HCT116 (cell line): ENCODE measurements around the gene SLC35A1. TPM values are rescaled to one million over a fixed set of nuclear protein-coding genes. Genes with fewer than 3 reads are reported as not detected.

Experiments
- ATAC-seq: fragments of 200-7000 bp; cut with Tn5 transposase; 2 replicates; pipeline ENCODE4 v1.9.1; 2020; ENCODE audit warnings: mild to moderate bottlenecking, moderate library complexity
- BruUV-seq: library from RNA; stranded (reverse); fragments of 400-500 nt; replicated peaks from 2 replicates; lab custom pipeline; 2021; lab: Mats Ljungman, UMichigan
- CTCF ChIA-PET: fragments of 300-600 bp; sonication (Branson Sonifier 250); formaldehyde crosslinking; loops from one replicate; lab custom pipeline; 2021; ENCODE audit warnings: antibody characterized with exemption; lab: Charles Lee
- POLR2A ChIA-PET: fragments of 300-600, 350-600 bp; sonication (Branson Sonifier 250); formaldehyde crosslinking; loops from one replicate; lab custom pipeline; 2021; ENCODE audit warnings: antibody characterized with exemption; lab: Charles Lee
- RAD21 ChIA-PET, 2 experiments: fragments of 300-600 bp; sonication (Branson Sonifier 250); formaldehyde crosslinking; loops; one replicate each; lab custom pipeline; 2023; ENCODE audit warnings: low total read pairs in 2 of 2; ENCODE audit not compliant: uncharacterized antibody in 2 of 2, unreplicated experiment in 2 of 2, low non-redundant PET in 1 of 2; lab: Charles Lee
- DNase-seq: peaks from one replicate; pipeline ENCODE4 v3.0.0-alpha.2; 2010; ENCODE audit warnings: low read depth, low spot score
- H2AFZ ChIP-seq: fragments of 200-600 bp; shearing (Covaris generic), sonication (generic); 2 replicates; pipeline ENCODE4 v1.6.1; 2017; ENCODE audit warnings: low read depth, mixed run types, mixed read lengths, antibody characterized with exemption, low read length; ENCODE audit not compliant: poor library complexity, severe bottlenecking
- H3K27ac ChIP-seq: 2 replicates; pipeline ENCODE4 v1.5.1; 2012; ENCODE audit warnings: low read depth, low read length
- H3K27me3 ChIP-seq: fragments of 200-600 bp; sonication (generic); 2 replicates; pipeline ENCODE4 v1.6.1; 2016; ENCODE audit warnings: mixed run types, low read length, mixed read lengths; ENCODE audit not compliant: insufficient read depth
- H3K36me3 ChIP-seq, 2 experiments: fragments of 200-500 bp in 1 of 2; fragments of 200-600 bp in 1 of 2; sonication (Bioruptor generic) in 1 of 2; sonication (generic) in 1 of 2; 2 replicates each; pipeline versions ENCODE4 v1.5.1 to v1.6.1; 2014 to 2016; ENCODE audit warnings: low read length in 2 of 2, inconsistent platforms in 1 of 2, mixed read lengths in 1 of 2, mixed run types in 1 of 2; ENCODE audit not compliant: insufficient read depth in 2 of 2, control insufficient read depth in 1 of 2
- H3K4me1 ChIP-seq, 2 experiments: fragments of 200-600 bp in 1 of 2; sonication (generic) in 1 of 2; 2 replicates each; pipeline versions ENCODE4 v1.5.1 to v1.6.1; 2012 to 2017; ENCODE audit warnings: low read length in 2 of 2, inconsistent platforms in 1 of 2, mild to moderate bottlenecking in 1 of 2, mixed read lengths in 1 of 2, mixed run types in 1 of 2, moderate library complexity in 1 of 2; ENCODE audit not compliant: insufficient read depth in 2 of 2, control insufficient read depth in 1 of 2
- H3K4me2 ChIP-seq: fragments of 200-600 bp; sonication (generic); 2 replicates; pipeline ENCODE4 v1.6.1; 2017; ENCODE audit warnings: mixed run types, low read length, mixed read lengths
- H3K4me3 ChIP-seq, 2 experiments: fragments of 200-600 bp in 1 of 2; sonication (generic) in 1 of 2; replicated peaks in 1 of 2; 2 replicates each; pipeline ENCODE4 v1.5.1; 2011 to 2016; ENCODE audit warnings: low read length in 2 of 2, control low read depth in 1 of 2, low read depth in 1 of 2, mild to moderate bottlenecking in 1 of 2, mixed read lengths in 1 of 2, mixed run types in 1 of 2
- H3K79me2 ChIP-seq: fragments of 200-600 bp; sonication (generic); 2 replicates; pipeline ENCODE4 v1.6.1; 2017; ENCODE audit warnings: mild to moderate bottlenecking, mixed run types, low read length, moderate library complexity, mixed read lengths; ENCODE audit not compliant: insufficient read depth
- H3K9ac ChIP-seq: fragments of 200-600 bp; sonication (generic); 2 replicates; pipeline ENCODE4 v1.6.1; 2016; ENCODE audit warnings: low read length, mixed read lengths
- H3K9me2 ChIP-seq: fragments of 200-600 bp; sonication (generic), shearing (Covaris generic); 2 replicates; pipeline ENCODE4 v1.6.1; 2017; ENCODE audit warnings: mixed run types, mild to moderate bottlenecking, moderate library complexity; ENCODE audit not compliant: insufficient read depth
- H3K9me3 ChIP-seq, 2 experiments: fragments of 200-500 bp in 1 of 2; fragments of 200-600 bp in 1 of 2; sonication (Bioruptor generic) in 1 of 2; sonication (generic) in 1 of 2; 2 replicates each; pipeline ENCODE4 v1.6.1; 2014 to 2017; ENCODE audit warnings: low read length in 2 of 2, mixed read lengths in 2 of 2, inconsistent platforms in 1 of 2, low read depth in 1 of 2, mild to moderate bottlenecking in 1 of 2, mixed run types in 1 of 2, moderate library complexity in 1 of 2; ENCODE audit not compliant: control insufficient read depth in 1 of 2, insufficient read depth in 1 of 2
- H4K20me1 ChIP-seq: fragments of 200-600 bp; sonication (generic), shearing (Covaris generic); 2 replicates; pipeline ENCODE4 v1.6.1; 2017; ENCODE audit warnings: mixed run types, mild to moderate bottlenecking, moderate library complexity; ENCODE audit not compliant: insufficient read depth
- CEBPB ChIP-seq: IDR thresholded peaks from 2 replicates; pipeline ENCODE4 v1.6.1; 2012; ENCODE audit warnings: low read depth
- EGR1 ChIP-seq: IDR thresholded peaks from 2 replicates; pipeline ENCODE4 v1.6.1; 2012; ENCODE audit warnings: low read depth
- ELF1 ChIP-seq: IDR thresholded peaks from 2 replicates; pipeline ENCODE4 v1.6.1; 2012; ENCODE audit warnings: low read depth, borderline replicate concordance
- EZH2 ChIP-seq: fragments of 200-600 bp; sonication (generic); IDR thresholded peaks from 2 replicates; pipeline ENCODE4 v1.6.1; 2017; ENCODE audit warnings: antibody characterized with exemption, mixed run types
- EZH2phosphoT487 ChIP-seq: fragments of 200-600 bp; IDR thresholded peaks from 2 replicates; pipeline ENCODE4 v1.6.1; 2018; ENCODE audit warnings: antibody characterized with exemption, borderline replicate concordance
- FOSL1 ChIP-seq: IDR thresholded peaks from 2 replicates; pipeline ENCODE4 v1.6.1; 2012; ENCODE audit warnings: low read depth
- JUND ChIP-seq: IDR thresholded peaks from 2 replicates; pipeline ENCODE4 v1.6.1; 2012
- POLR2A ChIP-seq: IDR thresholded peaks from 2 replicates; pipeline ENCODE4 v1.7.0; 2011; ENCODE audit warnings: borderline replicate concordance; ENCODE audit not compliant: insufficient read depth, insufficient read length; ENCODE audit errors: extremely low read depth
- POLR2AphosphoS5 ChIP-seq: IDR thresholded peaks from 2 replicates; pipeline ENCODE4 v1.6.1; 2011; ENCODE audit warnings: mild to moderate bottlenecking, low read depth, low read length, moderate library complexity
- RAD21 ChIP-seq: IDR thresholded peaks from 2 replicates; pipeline ENCODE4 v1.6.1; 2012; ENCODE audit warnings: low read depth, mild to moderate bottlenecking
- SIN3A ChIP-seq: IDR thresholded peaks from 2 replicates; pipeline ENCODE4 v1.6.1; 2012; ENCODE audit warnings: low read depth
- SRF ChIP-seq: IDR thresholded peaks from 2 replicates; pipeline ENCODE4 v1.6.1; 2012; ENCODE audit warnings: low read depth
- TCF7L2 ChIP-seq: IDR thresholded peaks from 2 replicates; pipeline ENCODE4 v1.7.0; 2011; ENCODE audit warnings: borderline replicate concordance, inconsistent platforms; ENCODE audit not compliant: insufficient read depth, insufficient read length; ENCODE audit errors: extremely low read depth
- YY1 ChIP-seq: IDR thresholded peaks from 2 replicates; pipeline ENCODE4 v1.6.1; 2011; ENCODE audit warnings: low read length, low read depth, moderate library complexity, mild to moderate bottlenecking; ENCODE audit not compliant: insufficient replicate concordance; ENCODE audit errors: extremely low read depth
- ZNF274 ChIP-seq: fragments of 200-500 bp; sonication (Bioruptor generic); IDR thresholded peaks from 2 replicates; pipeline ENCODE4 v1.6.1; 2014; ENCODE audit warnings: mild to moderate bottlenecking, low read depth, low read length, inconsistent platforms
- intact Hi-C: fragments of 100-400 bp; cut with micrococcal nuclease; formaldehyde crosslinking; loops from 2 replicates; pipeline ENCODE4 v1.10.0; 2022
- total RNA-seq: library from RNA; stranded (reverse); gene quantifications from one replicate; pipeline ENCODE4 v1.2.1, GENCODE V29; 2021; ENCODE audit not compliant: unreplicated experiment
- TF ChIP-seq, protein P1 (sequence below): IDR thresholded peaks from 2 replicates; pipeline ENCODE4 v1.6.1; 2012
- TF ChIP-seq, protein P2 (sequence below): IDR thresholded peaks from 2 replicates; pipeline ENCODE4 v1.6.1; 2012
- TF ChIP-seq, protein P3 (sequence below), 3 experiments: fragments of 200-600 bp in 1 of 3; sonication (generic) in 1 of 3; IDR thresholded peaks in 2 of 3; conservative IDR thresholded peaks in 1 of 3; 2 replicates each; pipeline ENCODE4 v1.5.1; 2012 to 2017; ENCODE audit warnings: low read depth in 2 of 3, low read length in 2 of 3, antibody characterized with exemption in 1 of 3, borderline replicate concordance in 1 of 3, control low read depth in 1 of 3, mild to moderate bottlenecking in 1 of 3, mixed read lengths in 1 of 3, mixed run types in 1 of 3, moderate library complexity in 1 of 3; ENCODE audit not compliant: insufficient read depth in 1 of 3
- TF ChIP-seq, protein P4 (sequence below): IDR thresholded peaks from 2 replicates; pipeline ENCODE4 v1.6.1; 2011; ENCODE audit warnings: mild to moderate bottlenecking, low read length, moderate library complexity; ENCODE audit not compliant: insufficient replicate concordance; ENCODE audit errors: extremely low read depth
- TF ChIP-seq, protein P5 (sequence below): IDR thresholded peaks from 2 replicates; pipeline ENCODE4 v1.6.1; 2012; ENCODE audit warnings: low read depth

SLC35A1 gene
- total RNA-seq, 1 experiment from 2014 or later: 29.1 TPM

DNA sequence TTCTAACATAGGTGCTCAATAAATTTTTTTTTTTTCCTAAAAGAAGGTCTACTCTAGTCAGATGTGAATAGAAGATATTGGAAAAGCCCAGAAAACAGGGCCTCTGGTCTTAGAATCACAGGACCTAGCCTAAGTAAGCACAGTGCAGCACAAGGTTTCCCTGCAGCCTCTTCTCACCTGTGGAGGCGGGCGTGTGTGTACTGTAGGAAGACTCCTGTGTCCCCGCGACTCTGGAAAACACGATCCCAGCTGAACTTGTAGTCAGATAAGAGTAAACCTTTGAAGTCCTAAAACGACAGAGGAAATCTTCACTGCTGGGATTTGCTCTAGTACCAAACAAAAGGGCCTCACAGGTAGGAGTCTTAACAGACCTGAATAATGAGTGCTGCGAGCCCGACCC, 45.7 kb downstream of the SLC35A1 start (continued):
- TF ChIP-seq POLR2AphosphoS5 (no peak), TCF7L2 (no peak), POLR2A (no peak), ZNF274 (no peak), FOSL1 (no peak), SRF (no peak), EGR1 (no peak), EZH2phosphoT487 (no peak), ELF1 (no peak), CEBPB (no peak), YY1 (no peak), RAD21 (no peak)
- TF ChIP-seq, protein P1, sequence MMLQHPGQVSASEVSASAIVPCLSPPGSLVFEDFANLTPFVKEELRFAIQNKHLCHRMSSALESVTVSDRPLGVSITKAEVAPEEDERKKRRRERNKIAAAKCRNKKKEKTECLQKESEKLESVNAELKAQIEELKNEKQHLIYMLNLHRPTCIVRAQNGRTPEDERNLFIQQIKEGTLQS: no peak

DNA sequence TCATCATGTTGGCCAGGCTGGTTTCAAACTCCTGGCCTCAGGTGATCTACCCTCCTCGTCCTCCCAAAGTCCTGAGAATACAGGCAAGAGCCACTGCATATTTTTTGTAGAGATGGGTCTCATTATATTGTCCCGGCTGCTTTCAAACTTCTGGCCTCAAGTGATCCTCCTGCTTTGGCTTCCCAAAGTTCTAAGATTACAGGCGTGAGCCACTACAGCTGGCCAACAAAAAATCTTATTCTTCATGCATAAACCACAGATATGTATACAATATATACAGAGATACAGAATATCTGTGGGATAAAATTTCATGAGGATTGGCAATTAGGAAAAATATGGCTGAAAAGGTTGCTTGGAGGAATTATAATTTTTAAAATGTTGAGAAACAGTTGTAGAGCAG, 49.9 kb downstream of the SLC35A1 start:
- Histone ChIP-seq H3K4me3 (no peak overlapping the region), H2AFZ (no peak overlapping the region), H3K9me3 (no peaks in the 10 kb centered on the region), H3K27ac (no peak overlapping the region), H3K4me2 (no peak overlapping the region), H3K9me2 (no peaks in the 10 kb centered on the region), H3K9ac (no peak overlapping the region), H3K4me1 (no peaks in the 10 kb centered on the region), H3K27me3 (no peaks in the 10 kb centered on the region), H4K20me1 (no peaks in the 10 kb centered on the region), H3K36me3 (peaks cover 11 to 19% of the 10 kb centered on the region in 2 experiments; a peak in 3 of 4 replicates), H3K79me2 (no peaks in the 10 kb centered on the region; the same call in 1 of the 2 replicates)
- RAD21 ChIA-PET: no interaction called here
- POLR2A ChIA-PET: no interaction called here
- intact Hi-C loops: no loop called here
- ATAC-seq (no peak), DNase-seq (no peak)
- BruUV-seq: no TSS peak
- CTCF ChIA-PET: no interaction called here
- TF ChIP-seq JUND: no peak
- TF ChIP-seq, protein P2, sequence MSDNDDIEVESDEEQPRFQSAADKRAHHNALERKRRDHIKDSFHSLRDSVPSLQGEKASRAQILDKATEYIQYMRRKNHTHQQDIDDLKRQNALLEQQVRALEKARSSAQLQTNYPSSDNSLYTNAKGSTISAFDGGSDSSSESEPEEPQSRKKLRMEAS: no peak
- TF ChIP-seq SIN3A: no peak
- TF ChIP-seq, protein P3, sequence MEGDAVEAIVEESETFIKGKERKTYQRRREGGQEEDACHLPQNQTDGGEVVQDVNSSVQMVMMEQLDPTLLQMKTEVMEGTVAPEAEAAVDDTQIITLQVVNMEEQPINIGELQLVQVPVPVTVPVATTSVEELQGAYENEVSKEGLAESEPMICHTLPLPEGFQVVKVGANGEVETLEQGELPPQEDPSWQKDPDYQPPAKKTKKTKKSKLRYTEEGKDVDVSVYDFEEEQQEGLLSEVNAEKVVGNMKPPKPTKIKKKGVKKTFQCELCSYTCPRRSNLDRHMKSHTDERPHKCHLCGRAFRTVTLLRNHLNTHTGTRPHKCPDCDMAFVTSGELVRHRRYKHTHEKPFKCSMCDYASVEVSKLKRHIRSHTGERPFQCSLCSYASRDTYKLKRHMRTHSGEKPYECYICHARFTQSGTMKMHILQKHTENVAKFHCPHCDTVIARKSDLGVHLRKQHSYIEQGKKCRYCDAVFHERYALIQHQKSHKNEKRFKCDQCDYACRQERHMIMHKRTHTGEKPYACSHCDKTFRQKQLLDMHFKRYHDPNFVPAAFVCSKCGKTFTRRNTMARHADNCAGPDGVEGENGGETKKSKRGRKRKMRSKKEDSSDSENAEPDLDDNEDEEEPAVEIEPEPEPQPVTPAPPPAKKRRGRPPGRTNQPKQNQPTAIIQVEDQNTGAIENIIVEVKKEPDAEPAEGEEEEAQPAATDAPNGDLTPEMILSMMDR (IDR thresholded peaks at IDR 0.05 in 2 of 3, conservative IDR thresholded peaks at IDR 0.05 in 1 of 3; ENCODE audit: borderline replicate concordance in 1 of 3, insufficient read depth in 1 of 3, low read depth in 2 of 3, low read length in 2 of 3): no peak
- no peak for TF ChIP-seq SRF
- TF ChIP-seq, protein P4, sequence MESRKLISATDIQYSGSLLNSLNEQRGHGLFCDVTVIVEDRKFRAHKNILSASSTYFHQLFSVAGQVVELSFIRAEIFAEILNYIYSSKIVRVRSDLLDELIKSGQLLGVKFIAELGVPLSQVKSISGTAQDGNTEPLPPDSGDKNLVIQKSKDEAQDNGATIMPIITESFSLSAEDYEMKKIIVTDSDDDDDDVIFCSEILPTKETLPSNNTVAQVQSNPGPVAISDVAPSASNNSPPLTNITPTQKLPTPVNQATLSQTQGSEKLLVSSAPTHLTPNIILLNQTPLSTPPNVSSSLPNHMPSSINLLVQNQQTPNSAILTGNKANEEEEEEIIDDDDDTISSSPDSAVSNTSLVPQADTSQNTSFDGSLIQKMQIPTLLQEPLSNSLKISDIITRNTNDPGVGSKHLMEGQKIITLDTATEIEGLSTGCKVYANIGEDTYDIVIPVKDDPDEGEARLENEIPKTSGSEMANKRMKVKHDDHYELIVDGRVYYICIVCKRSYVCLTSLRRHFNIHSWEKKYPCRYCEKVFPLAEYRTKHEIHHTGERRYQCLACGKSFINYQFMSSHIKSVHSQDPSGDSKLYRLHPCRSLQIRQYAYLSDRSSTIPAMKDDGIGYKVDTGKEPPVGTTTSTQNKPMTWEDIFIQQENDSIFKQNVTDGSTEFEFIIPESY: no peak
- no peak for TF ChIP-seq EZH2
- TF ChIP-seq, protein P5, sequence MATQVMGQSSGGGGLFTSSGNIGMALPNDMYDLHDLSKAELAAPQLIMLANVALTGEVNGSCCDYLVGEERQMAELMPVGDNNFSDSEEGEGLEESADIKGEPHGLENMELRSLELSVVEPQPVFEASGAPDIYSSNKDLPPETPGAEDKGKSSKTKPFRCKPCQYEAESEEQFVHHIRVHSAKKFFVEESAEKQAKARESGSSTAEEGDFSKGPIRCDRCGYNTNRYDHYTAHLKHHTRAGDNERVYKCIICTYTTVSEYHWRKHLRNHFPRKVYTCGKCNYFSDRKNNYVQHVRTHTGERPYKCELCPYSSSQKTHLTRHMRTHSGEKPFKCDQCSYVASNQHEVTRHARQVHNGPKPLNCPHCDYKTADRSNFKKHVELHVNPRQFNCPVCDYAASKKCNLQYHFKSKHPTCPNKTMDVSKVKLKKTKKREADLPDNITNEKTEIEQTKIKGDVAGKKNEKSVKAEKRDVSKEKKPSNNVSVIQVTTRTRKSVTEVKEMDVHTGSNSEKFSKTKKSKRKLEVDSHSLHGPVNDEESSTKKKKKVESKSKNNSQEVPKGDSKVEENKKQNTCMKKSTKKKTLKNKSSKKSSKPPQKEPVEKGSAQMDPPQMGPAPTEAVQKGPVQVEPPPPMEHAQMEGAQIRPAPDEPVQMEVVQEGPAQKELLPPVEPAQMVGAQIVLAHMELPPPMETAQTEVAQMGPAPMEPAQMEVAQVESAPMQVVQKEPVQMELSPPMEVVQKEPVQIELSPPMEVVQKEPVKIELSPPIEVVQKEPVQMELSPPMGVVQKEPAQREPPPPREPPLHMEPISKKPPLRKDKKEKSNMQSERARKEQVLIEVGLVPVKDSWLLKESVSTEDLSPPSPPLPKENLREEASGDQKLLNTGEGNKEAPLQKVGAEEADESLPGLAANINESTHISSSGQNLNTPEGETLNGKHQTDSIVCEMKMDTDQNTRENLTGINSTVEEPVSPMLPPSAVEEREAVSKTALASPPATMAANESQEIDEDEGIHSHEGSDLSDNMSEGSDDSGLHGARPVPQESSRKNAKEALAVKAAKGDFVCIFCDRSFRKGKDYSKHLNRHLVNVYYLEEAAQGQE: no peak
